HL-60 (cell line): ENCODE results near the gene CRLF1.

ENCODE experiments used
- CTCF ChIP-seq: IDR thresholded peaks from one replicate; pipeline ENCODE4 v1.5.1; 2011; ENCODE audit warnings: low read length, control low read depth, inconsistent platforms; ENCODE audit not compliant: insufficient read depth
- POLR2AphosphoS5 ChIP-seq: IDR thresholded peaks from 2 replicates; pipeline ENCODE4 v1.6.1; 2012; ENCODE audit warnings: low read depth
- REST ChIP-seq: IDR thresholded peaks from 2 replicates; pipeline ENCODE4 v1.6.1; 2012; ENCODE audit warnings: low read depth; ENCODE audit not compliant: insufficient replicate concordance

- TF ChIP-seq CTCF: no peak
- TF ChIP-seq REST: no peak
- TF ChIP-seq POLR2AphosphoS5: no peak
Measured at GRCh38 chr19:18620902-18621301, 14.3 kb upstream of the CRLF1 start.
